HG03108 (cell line): ENCODE measurements around the gene ARL8A.

Source experiments
- ATAC-seq: cut with Tn5 transposase; IDR thresholded peaks from one replicate; pipeline ENCODE4 v1.9.1; 2021; ENCODE audit warnings: moderate library complexity; ENCODE audit not compliant: unreplicated experiment

Gene ARL8A

DNA sequence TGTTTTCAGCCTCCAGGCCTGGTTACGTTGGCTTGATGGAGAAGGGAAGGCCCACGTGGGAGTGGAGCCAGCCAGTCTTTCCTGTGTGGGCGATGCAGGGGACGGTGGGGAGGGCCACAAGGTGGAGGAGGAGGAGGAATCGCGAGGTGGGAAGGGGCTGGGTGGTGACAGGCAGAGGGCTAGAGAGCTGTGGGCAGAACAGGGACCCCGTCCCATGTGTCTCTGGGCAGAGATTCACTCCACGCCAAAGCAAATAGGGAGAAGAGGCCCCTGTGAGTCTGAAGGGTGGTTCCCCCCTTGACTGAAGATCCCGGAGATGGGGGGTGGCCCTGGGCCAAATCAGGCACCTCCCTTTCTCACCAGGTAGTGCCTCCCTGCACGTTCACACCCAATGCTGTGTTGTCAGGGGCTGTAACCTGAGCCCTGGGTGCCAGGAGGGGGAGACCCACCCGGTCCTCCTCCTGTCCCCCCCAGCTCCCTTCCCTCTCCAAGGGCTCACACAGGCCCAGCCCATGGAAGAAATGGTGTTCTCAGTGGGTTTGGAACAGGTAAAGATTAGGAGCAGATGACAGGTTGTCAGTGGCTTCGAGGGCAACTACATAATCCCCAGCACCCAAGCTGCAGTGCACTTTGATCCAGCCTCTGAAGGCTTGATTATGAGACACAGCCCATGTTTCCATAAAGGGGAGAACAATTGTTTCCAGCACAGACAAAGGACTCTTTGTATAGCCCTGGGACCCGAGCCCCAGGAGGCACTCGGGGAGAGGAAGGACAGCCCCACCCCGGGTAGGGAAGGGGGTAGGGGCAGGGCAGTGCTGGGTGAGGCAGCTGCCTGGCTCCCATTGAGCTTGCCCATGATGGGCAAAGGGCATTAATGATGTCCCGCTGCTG, 59.5 kb downstream of the ARL8A start:
- no peak for ATAC-seq
